ENCODE measurements around the gene KCNK13.

- TF ChIP-seq POLR2A (IDR thresholded peaks at IDR 0.05) (no peak), CTCF (IDR thresholded peaks at IDR 0.05) (no peak)
Measured at GRCh38 chr14:90137807-90138206, 76.0 kb downstream of the KCNK13 start.
